KMS-11 (cell line): ENCODE data around the gene PLA2G2F.

ENCODE experiments used
- H2AFZ ChIP-seq: fragments of 200-600 bp; sonication (generic); 2 replicates; pipeline ENCODE4 v1.6.1; 2016; ENCODE audit warnings: antibody characterized with exemption, mixed run types, low read depth
- H3K27ac ChIP-seq: fragments of 200-600 bp; sonication (generic); 2 replicates; pipeline ENCODE4 v1.6.1; 2016; ENCODE audit warnings: mild to moderate bottlenecking, mixed run types
- H3K27me3 ChIP-seq: fragments of 200-600 bp; sonication (generic); 2 replicates; pipeline ENCODE4 v1.6.1; 2017; ENCODE audit warnings: mild to moderate bottlenecking, low read depth, mixed run types, moderate library complexity; ENCODE audit not compliant: insufficient read depth
- H3K36me3 ChIP-seq: fragments of 200-600 bp; sonication (generic); 2 replicates; pipeline ENCODE4 v1.6.1; 2017; ENCODE audit warnings: mild to moderate bottlenecking, mixed run types; ENCODE audit not compliant: insufficient read depth
- H3K4me1 ChIP-seq: fragments of 200-600 bp; sonication (generic); 2 replicates; pipeline ENCODE4 v1.6.1; 2016; ENCODE audit warnings: mild to moderate bottlenecking, low read depth, mixed run types; ENCODE audit not compliant: poor library complexity, severe bottlenecking
- H3K4me2 ChIP-seq: fragments of 200-600 bp; sonication (generic); 2 replicates; pipeline ENCODE4 v1.7.0; 2016; ENCODE audit warnings: mild to moderate bottlenecking, mixed run types
- H3K4me3 ChIP-seq: fragments of 200-600 bp; sonication (generic); IDR thresholded peaks from 2 replicates; pipeline ENCODE4 v1.6.1; 2017; ENCODE audit warnings: low read depth, low read length, mixed read lengths; ENCODE audit not compliant: insufficient read depth
- H3K79me2 ChIP-seq: fragments of 200-600 bp; sonication (generic); 2 replicates; pipeline ENCODE4 v1.6.1; 2016; ENCODE audit warnings: low read depth, mixed run types; ENCODE audit not compliant: insufficient read depth
- H3K9ac ChIP-seq: fragments of 200-600 bp; sonication (generic); 2 replicates; pipeline ENCODE4 v1.6.1; 2016; ENCODE audit warnings: mild to moderate bottlenecking, mixed run types
- H4K20me1 ChIP-seq: fragments of 200-600 bp; sonication (generic); 2 replicates; pipeline ENCODE4 v1.6.1; 2016; ENCODE audit warnings: mild to moderate bottlenecking, mixed run types; ENCODE audit not compliant: insufficient read depth
- CTCF ChIP-seq: fragments of 200-600 bp; sonication (generic); conservative IDR thresholded peaks from 2 replicates; pipeline ENCODE4 v1.6.1; 2017; ENCODE audit warnings: low read depth, mild to moderate bottlenecking, antibody characterized with exemption, low read length, moderate library complexity, mixed read lengths

Gene PLA2G2F

GRCh38 chr1:20120796-20121195, 18.3 kb upstream of the PLA2G2F start:
- no peak overlapping the region for H3K4me3 ChIP-seq
- TF ChIP-seq CTCF, result no peak
- no peak overlapping the region for H2AFZ ChIP-seq
- H3K4me2 ChIP-seq, result no peak overlapping the region
- H3K27me3 ChIP-seq, result peaks cover 37% of the 10 kb centered on the region; the same call in 1 of the 2 replicates
- no peaks in the 10 kb centered on the region for H3K79me2 ChIP-seq
- no peaks in the 10 kb centered on the region for H3K4me1 ChIP-seq
- no peak overlapping the region for H3K9ac ChIP-seq
- no peak overlapping the region for H3K27ac ChIP-seq
- no peaks in the 10 kb centered on the region for H4K20me1 ChIP-seq
- H3K36me3 ChIP-seq, result no peaks in the 10 kb centered on the region

- H3K79me2 ChIP-seq, result no peaks in the 10 kb centered on the region
- peaks cover 37% of the 10 kb centered on the region; the same call in 1 of the 2 replicates for H3K27me3 ChIP-seq
- H3K4me3 ChIP-seq, result no peak overlapping the region
- H3K9ac ChIP-seq, result no peak overlapping the region
- H3K27ac ChIP-seq, result no peak overlapping the region
- H2AFZ ChIP-seq, result no peak overlapping the region
- TF ChIP-seq CTCF, result no peak
- H3K4me1 ChIP-seq, result no peaks in the 10 kb centered on the region
- no peaks in the 10 kb centered on the region for H4K20me1 ChIP-seq
- no peaks in the 10 kb centered on the region for H3K36me3 ChIP-seq
- H3K4me2 ChIP-seq, result no peak overlapping the region
These were observed 15.2 kb upstream of the PLA2G2F start for GRCh38 chr1:20123722-20124455.

GRCh38 chr1:20124456-20125057, 14.6 kb upstream of the PLA2G2F start:
- H3K27me3 ChIP-seq, result peaks cover 37% of the 10 kb centered on the region; the same call in 1 of the 2 replicates
- H3K79me2 ChIP-seq, result no peaks in the 10 kb centered on the region
- no peaks in the 10 kb centered on the region for H3K4me1 ChIP-seq
- H3K4me3 ChIP-seq, result no peak overlapping the region
- TF ChIP-seq CTCF, result no peak
- no peaks in the 10 kb centered on the region for H3K36me3 ChIP-seq
- H2AFZ ChIP-seq, result no peak overlapping the region
- H3K27ac ChIP-seq, result no peak overlapping the region
- no peaks in the 10 kb centered on the region for H4K20me1 ChIP-seq
- no peak overlapping the region for H3K9ac ChIP-seq
- H3K4me2 ChIP-seq, result no peak overlapping the region

GRCh38 chr1:20125100-20125499, 14.0 kb upstream of the PLA2G2F start:
- H3K4me1 ChIP-seq, result no peaks in the 10 kb centered on the region
- H3K4me3 ChIP-seq, result no peak overlapping the region
- no peaks in the 10 kb centered on the region for H4K20me1 ChIP-seq
- no peaks in the 10 kb centered on the region for H3K79me2 ChIP-seq
- TF ChIP-seq CTCF, result no peak
- H3K36me3 ChIP-seq, result no peaks in the 10 kb centered on the region
- no peak overlapping the region for H3K4me2 ChIP-seq
- no peak overlapping the region for H3K27ac ChIP-seq
- H3K27me3 ChIP-seq, result peaks cover 32% of the 10 kb centered on the region; the same call in 1 of the 2 replicates
- no peak overlapping the region for H3K9ac ChIP-seq
- H2AFZ ChIP-seq, result no peak overlapping the region
